GM23248 (cell line): ENCODE measurements around the gene EBP.

Source experiments
- EZH2 ChIP-seq: fragments of 200-600 bp; sonication (generic); IDR thresholded peaks from 2 replicates; pipeline ENCODE4 v1.6.1; 2018; ENCODE audit warnings: antibody characterized with exemption, mild to moderate bottlenecking; ENCODE audit not compliant: insufficient read depth, poor library complexity, severe bottlenecking
- EZH2phosphoT487 ChIP-seq: fragments of 200-600 bp; sonication (generic); IDR thresholded peaks from 2 replicates; pipeline ENCODE4 v1.6.1; 2018; ENCODE audit warnings: antibody characterized with exemption, moderate library complexity, mild to moderate bottlenecking, low read depth; ENCODE audit not compliant: insufficient read depth

DNA sequence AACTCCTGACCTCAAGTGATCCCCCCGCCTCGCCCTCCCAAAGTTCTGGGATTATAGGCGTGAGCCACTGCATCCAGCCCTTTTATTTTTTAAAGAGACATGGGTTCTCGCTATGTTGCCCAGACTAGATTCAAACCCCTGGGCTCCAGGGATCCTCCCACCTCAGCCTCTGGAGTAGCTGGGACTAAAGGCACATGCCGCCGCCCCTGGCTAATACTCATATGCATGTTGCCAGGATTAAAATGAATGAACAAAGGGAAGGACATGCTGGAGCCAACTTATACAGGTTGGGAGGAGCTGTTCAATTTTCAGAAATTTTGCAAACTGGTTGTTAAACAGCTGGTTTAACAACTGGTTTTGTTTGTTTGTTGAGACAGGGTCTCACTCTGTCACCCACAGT lies 47.0 kb upstream of the EBP start:
- TF ChIP-seq EZH2phosphoT487 = no peak
- TF ChIP-seq EZH2 = no peak
